IMR-90 (cell line): Measurements from ENCODE around the gene CYP11A1. TPM values are rescaled to one million over a fixed set of nuclear protein-coding genes. Genes with fewer than 3 reads are reported as not detected.

Source experiments
- ATAC-seq: fragments of 200-7000 bp; cut with Tn5 transposase; 2 replicates; pipeline ENCODE4 v1.9.1; 2020; ENCODE audit warnings: low read depth, mild to moderate bottlenecking, moderate library complexity
- BruUV-seq: library from RNA; stranded (reverse); fragments of 400-500 nt; replicated peaks from 2 replicates; lab custom pipeline; 2021; lab: Mats Ljungman, UMichigan
- CTCF ChIA-PET: fragments of 300-600 bp; formaldehyde crosslinking; extraction: SDS; loops from one replicate; lab custom pipeline; 2021; ENCODE audit warnings: antibody characterized with exemption; lab: Yijun Ruan, JAX
- POLR2A ChIA-PET: fragments of 300-600 bp; sonication (Branson Sonifier 250); formaldehyde crosslinking; loops from one replicate; lab custom pipeline; 2022; ENCODE audit warnings: antibody characterized with exemption; ENCODE audit not compliant: unreplicated experiment; lab: Charles Lee
- DNase-seq: peaks from one replicate; pipeline ENCODE4 v3.0.0; 2013
- H2AFZ ChIP-seq: replicated peaks from 2 replicates; pipeline ENCODE3; 2013; ENCODE audit warnings: low read length, mild to moderate bottlenecking; ENCODE audit not compliant: poor library complexity
- H2AK5ac ChIP-seq: 2 replicates; pipeline ENCODE4 v1.6.1; 2013; ENCODE audit warnings: low read depth, low read length, inconsistent platforms
- H2AK9ac ChIP-seq: replicated peaks from 2 replicates; pipeline ENCODE3; 2013; ENCODE audit warnings: mild to moderate bottlenecking, low read depth, low read length, moderate library complexity; ENCODE audit not compliant: poor library complexity
- H2BK120ac ChIP-seq: 2 replicates; pipeline ENCODE4 v1.6.1; 2013; ENCODE audit warnings: low read depth, low read length, inconsistent platforms
- H2BK15ac ChIP-seq: 3 replicates; pipeline ENCODE4 v1.6.1; 2013; ENCODE audit warnings: low read depth, low read length, inconsistent platforms
- H2BK20ac ChIP-seq: 2 replicates; pipeline ENCODE4 v1.6.1; 2013; ENCODE audit warnings: low read depth, mild to moderate bottlenecking, inconsistent platforms, low read length, moderate library complexity
- H2BK5ac ChIP-seq: 2 replicates; pipeline ENCODE4 v1.6.1; 2013; ENCODE audit warnings: mild to moderate bottlenecking, low read depth, low read length, inconsistent platforms; ENCODE audit not compliant: poor library complexity, severe bottlenecking
- H3K14ac ChIP-seq: replicated peaks from 2 replicates; pipeline ENCODE4 v1.6.1; 2013; ENCODE audit warnings: low read depth, low read length, inconsistent platforms
- H3K18ac ChIP-seq: 2 replicates; pipeline ENCODE4 v1.6.1; 2013; ENCODE audit warnings: low read depth, low read length, control low read depth
- H3K23ac ChIP-seq: 2 replicates; pipeline ENCODE4 v1.6.1; 2013; ENCODE audit warnings: low read depth, low read length, inconsistent platforms
- H3K27ac ChIP-seq: 2 replicates; pipeline ENCODE4 v1.5.1; 2013; ENCODE audit warnings: mild to moderate bottlenecking, control low read depth, low read length; ENCODE audit not compliant: insufficient read depth
- H3K27me3 ChIP-seq: 2 replicates; pipeline ENCODE4 v1.6.1; 2013; ENCODE audit warnings: low read length; ENCODE audit not compliant: control insufficient read depth, insufficient read depth
- H3K36me3 ChIP-seq: 2 replicates; pipeline ENCODE4 v1.6.1; 2013; ENCODE audit warnings: low read length, mixed read lengths; ENCODE audit not compliant: control insufficient read depth, insufficient read depth
- H3K4ac ChIP-seq: 2 replicates; pipeline ENCODE4 v1.6.1; 2013; ENCODE audit warnings: low read depth, low read length, inconsistent platforms
- H3K4me1 ChIP-seq: 2 replicates; pipeline ENCODE4 v1.6.1; 2013; ENCODE audit warnings: low read length, mixed read lengths; ENCODE audit not compliant: control insufficient read depth, insufficient read depth
- H3K4me2 ChIP-seq: 2 replicates; pipeline ENCODE4 v1.6.1; 2013; ENCODE audit warnings: low read depth, mild to moderate bottlenecking, control low read depth, low read length, moderate library complexity
- H3K4me3 ChIP-seq: 2 replicates; pipeline ENCODE4 v1.5.1; 2013; ENCODE audit warnings: low read depth, mild to moderate bottlenecking, control low read depth, low read length, moderate library complexity; ENCODE audit not compliant: insufficient read depth
- H3K56ac ChIP-seq: 2 replicates; pipeline ENCODE4 v1.6.1; 2013; ENCODE audit warnings: low read length, inconsistent platforms; ENCODE audit not compliant: insufficient read depth; ENCODE audit errors: extremely low read depth
- H3K79me1 ChIP-seq, 2 experiments: 2 replicates each; pipeline ENCODE4 v1.6.1; 2013; ENCODE audit warnings: low read length in 2 of 2, inconsistent platforms in 1 of 2, low read depth in 1 of 2
- H3K9ac ChIP-seq: 2 replicates; pipeline ENCODE4 v1.6.1; 2013; ENCODE audit warnings: low read depth, low read length, control low read depth
- H3K9me1 ChIP-seq: 2 replicates; pipeline ENCODE4 v1.6.1; 2013; ENCODE audit warnings: low read length, inconsistent platforms; ENCODE audit not compliant: insufficient read depth
- H3K9me3 ChIP-seq: 2 replicates; pipeline ENCODE4 v1.6.1; 2013; ENCODE audit warnings: low read length; ENCODE audit not compliant: control insufficient read depth, insufficient read depth
- H4K20me1 ChIP-seq: 2 replicates; pipeline ENCODE4 v1.6.1; 2013; ENCODE audit warnings: low read length, inconsistent platforms; ENCODE audit not compliant: insufficient read depth
- H4K5ac ChIP-seq: 2 replicates; pipeline ENCODE4 v1.6.1; 2013; ENCODE audit warnings: mild to moderate bottlenecking, low read depth, low read length, control low read depth
- H4K8ac ChIP-seq, 2 experiments: 2 replicates each; pipeline ENCODE4 v1.6.1; 2013; ENCODE audit warnings: low read depth in 2 of 2, low read length in 2 of 2, control low read depth in 1 of 2, inconsistent platforms in 1 of 2
- H4K91ac ChIP-seq: 2 replicates; pipeline ENCODE4 v1.6.1; 2013; ENCODE audit warnings: low read depth, low read length, inconsistent platforms; ENCODE audit not compliant: insufficient read depth
- FOS ChIP-seq: fragments of 150-350 bp; IDR thresholded peaks from 2 replicates; pipeline ENCODE4 v1.6.1; 2016; ENCODE audit warnings: low read depth, low read length
- MAZ ChIP-seq: IDR thresholded peaks from 2 replicates; pipeline ENCODE4 v1.6.1; 2012; ENCODE audit warnings: low read depth, mild to moderate bottlenecking, low read length, improper control_type of control experiment, moderate library complexity, borderline replicate concordance
- NFE2L2 ChIP-seq: fragments of 150-350 bp; IDR thresholded peaks from 2 replicates; pipeline ENCODE4 v1.6.1; 2016; ENCODE audit warnings: low read depth, mild to moderate bottlenecking, low read length
- RCOR1 ChIP-seq: IDR thresholded peaks from 2 replicates; pipeline ENCODE4 v1.6.1; 2012; ENCODE audit warnings: mild to moderate bottlenecking, low read length, improper control_type of control experiment; ENCODE audit not compliant: insufficient replicate concordance
- RFX5 ChIP-seq: IDR thresholded peaks from 2 replicates; pipeline ENCODE4 v1.8.0; 2012; ENCODE audit warnings: low read depth, mild to moderate bottlenecking, low read length, moderate library complexity
- WGBS, 2 experiments: methylation state at CpG; one replicate each; pipeline versions ENCODE4 v1.1.5 to v1.1.7; 2013; ENCODE audit warnings: missing lambda C conversion rate in 2 of 2; ENCODE audit not compliant: insufficient read length in 1 of 2; ENCODE audit errors: extremely low coverage in 2 of 2; 5-methylcytosine and 5-hydroxymethylcytosine counted together
- dilution Hi-C: fragments of 300-500 bp; cut with HindIII; formaldehyde crosslinking; loops from one replicate; pipeline ENCODE4 v1.14.3; 2018; ENCODE audit warnings: low sequenced_read_pairs; ENCODE audit not compliant: unreplicated experiment
- in situ Hi-C: fragments of 300-500 bp; cut with MboI; formaldehyde crosslinking; loops from 3 replicates; pipeline ENCODE4 v1.14.3; 2019; ENCODE audit warnings: low sequenced_read_pairs, inconsistent platforms, mixed read lengths
- intact Hi-C: fragments of 100-400 bp; cut with micrococcal nuclease; formaldehyde crosslinking; loops from 2 replicates; pipeline ENCODE4 v1.10.0; 2022
- polyA plus RNA-seq, 3 experiments: library from polyadenylated mRNA; depleted of rRNA; stranded (reverse); fragments of >200 nt; gene quantifications; 2 replicates each; pipeline ENCODE4 v1.2.3, GENCODE V29; 2012; ENCODE audit warnings: low replicate concordance in 1 of 3
- total RNA-seq: library from RNA; depleted of rRNA; stranded (reverse); fragments of >200 nt; gene quantifications from 2 replicates; pipeline ENCODE4 v1.2.3, GENCODE V29; 2012
- TF ChIP-seq, protein P1 (sequence below): fragments of 150-350 bp; IDR thresholded peaks from 2 replicates; pipeline ENCODE4 v1.6.1; 2016; ENCODE audit warnings: low read depth, mild to moderate bottlenecking, low read length, moderate library complexity, borderline replicate concordance

CYP11A1 gene
- total and polyA plus RNA-seq, 2 of the 4 experiments (the other 2 are of a cell fraction), result 0.18 to 0.50 TPM

DNA sequence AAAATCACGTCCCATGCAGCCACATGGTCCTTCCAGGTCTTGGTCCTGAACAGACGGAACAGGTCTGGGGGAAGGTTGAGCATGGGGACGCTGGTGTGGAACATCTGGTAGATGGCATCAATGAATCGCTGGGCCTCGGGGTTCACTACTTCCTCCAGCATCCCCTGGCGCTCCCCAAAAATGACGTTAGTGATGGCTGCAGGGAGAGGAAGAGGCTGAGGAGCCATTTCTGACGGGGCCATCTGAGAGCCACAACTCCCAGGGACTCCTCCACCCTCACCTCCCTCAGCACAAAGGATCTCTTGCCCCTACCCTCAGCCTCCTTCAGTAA lies 23.7 kb downstream of the CYP11A1 start:
- POLR2A ChIA-PET, result no interaction called here
- Histone ChIP-seq H3K14ac (no peak overlapping the region), H3K9me3 (no peaks in the 10 kb centered on the region), H2BK20ac (no peak overlapping the region), H3K9me1 (peaks cover 9% of the 10 kb centered on the region; the same call in 1 of the 2 replicates), H2BK5ac (no peak overlapping the region), H3K9ac (no peak overlapping the region), H3K27me3 (peaks cover 22% of the 10 kb centered on the region), H4K91ac (no peak overlapping the region), H3K27ac (no peak overlapping the region), H3K79me1 (no peaks in the 10 kb centered on the region), H4K8ac (no peak overlapping the region), H2BK120ac (no peak overlapping the region), H2AK5ac (no peak overlapping the region), H3K56ac (no peak overlapping the region), H2AK9ac (peak overlapping the region; percentile 16), H4K5ac (no peak overlapping the region), H2BK15ac (no peak overlapping the region), H3K4ac (no peak overlapping the region), H3K36me3 (no peaks in the 10 kb centered on the region), H4K20me1 (no peaks in the 10 kb centered on the region), H3K23ac (no peak overlapping the region), H3K18ac (no peak overlapping the region), H3K4me2 (no peak overlapping the region), H3K4me1 (peaks cover 2% of the 10 kb centered on the region; the same call in 1 of the 2 replicates), H2AFZ (peak overlapping the region; percentile 32), H3K4me3 (no peak overlapping the region)
- WGBS, 2 experiments, result no CpG with 5 or more reads among the region's 8 CpGs
- intact Hi-C loops, result no loop called here
- TF ChIP-seq RCOR1, result no peak
- no peak for TF ChIP-seq MAZ
- TF ChIP-seq, protein P1, sequence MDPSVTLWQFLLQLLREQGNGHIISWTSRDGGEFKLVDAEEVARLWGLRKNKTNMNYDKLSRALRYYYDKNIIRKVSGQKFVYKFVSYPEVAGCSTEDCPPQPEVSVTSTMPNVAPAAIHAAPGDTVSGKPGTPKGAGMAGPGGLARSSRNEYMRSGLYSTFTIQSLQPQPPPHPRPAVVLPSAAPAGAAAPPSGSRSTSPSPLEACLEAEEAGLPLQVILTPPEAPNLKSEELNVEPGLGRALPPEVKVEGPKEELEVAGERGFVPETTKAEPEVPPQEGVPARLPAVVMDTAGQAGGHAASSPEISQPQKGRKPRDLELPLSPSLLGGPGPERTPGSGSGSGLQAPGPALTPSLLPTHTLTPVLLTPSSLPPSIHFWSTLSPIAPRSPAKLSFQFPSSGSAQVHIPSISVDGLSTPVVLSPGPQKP, result no peak
- no peak for TF ChIP-seq FOS
- no peak for TF ChIP-seq RFX5
- TF ChIP-seq NFE2L2, result no peak
- CTCF ChIA-PET, result no interaction called here
- in situ Hi-C loops, result no loop called here
- dilution Hi-C loops, result no loop called here
- BruUV-seq, result no TSS peak
- ATAC-seq (no peak), DNase-seq (no peak)
